Activated CD4-positive, CD25-positive, alpha-beta regulatory T cell treated with anti-CD3 and anti-CD28 coated beads, Interleukin-2, amount 50 U/mL, for 16 hours (primary cell): ENCODE results near the gene THAP5.

Source experiments
- DNase-seq: peaks from one replicate; pipeline ENCODE4 v3.0.0-alpha.2; 2020; ENCODE audit warnings: low read depth, low spot score

The THAP5 gene

DNA sequence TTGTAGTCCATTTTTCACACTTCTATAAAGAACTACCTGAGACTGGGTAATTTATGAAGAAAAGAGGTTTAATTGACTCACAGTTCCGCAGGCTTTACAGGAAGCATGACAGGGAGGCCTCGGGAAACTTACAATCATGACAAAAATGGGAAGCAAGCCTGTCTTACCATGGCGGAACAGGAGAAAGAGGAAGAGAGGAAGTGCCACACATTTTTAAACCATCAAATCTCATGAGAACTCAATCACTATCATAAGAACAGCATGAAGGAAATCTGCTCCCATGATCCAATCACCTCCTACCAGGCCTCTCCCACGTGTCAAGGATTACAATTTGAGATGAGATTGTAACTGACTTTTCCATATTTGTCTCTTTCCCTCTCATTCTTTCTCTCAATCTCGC is 34.2 kb downstream of the THAP5 start:
- no peak for DNase-seq

DNA sequence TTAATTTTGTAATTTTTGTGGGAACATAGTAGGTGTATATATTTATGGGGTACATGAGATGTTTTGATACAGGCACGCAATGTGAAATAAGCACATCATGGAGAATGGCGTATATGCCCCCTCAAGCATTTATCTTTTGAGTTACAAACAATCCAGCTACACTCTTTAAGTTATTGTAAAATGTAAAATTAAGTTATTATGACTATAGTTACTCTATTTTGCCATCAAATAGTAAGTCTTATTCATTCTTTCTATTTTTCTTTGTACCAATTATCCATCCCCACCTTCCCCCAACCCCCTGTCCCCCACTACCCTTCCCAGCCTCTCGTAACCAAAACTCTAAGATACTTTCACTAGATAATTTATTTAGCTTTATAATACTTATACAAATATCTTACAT is 35.8 kb downstream of the THAP5 start:
- no peak for DNase-seq

GRCh38 chr7:108529341-108529740 is 40.2 kb downstream of the THAP5 start:
- DNase-seq = no peak

DNA sequence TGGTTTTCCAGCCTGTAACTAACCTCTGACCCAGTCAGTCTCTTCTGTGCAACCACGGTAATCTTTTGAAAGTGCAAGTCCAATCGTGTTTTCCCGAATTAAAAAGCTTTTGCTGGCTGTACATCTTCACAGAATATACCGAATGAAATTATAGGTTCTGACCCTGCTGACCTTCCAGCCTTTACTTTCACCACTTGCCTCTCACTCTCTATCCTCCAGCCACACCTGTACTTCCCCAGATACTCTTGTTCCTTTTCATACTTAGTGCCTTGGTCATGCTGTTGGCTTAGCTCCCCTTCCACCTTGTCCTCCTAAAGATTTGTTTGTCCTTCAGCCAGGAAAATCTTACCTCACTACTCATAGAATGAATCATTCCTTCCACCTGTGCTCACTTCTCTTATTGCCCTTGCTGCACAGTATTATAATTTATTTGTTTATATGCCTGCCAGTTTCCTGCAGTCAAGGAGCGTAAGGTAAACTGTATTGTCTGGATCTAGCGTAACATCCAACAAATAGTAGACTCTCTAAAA is 41.3 kb downstream of the THAP5 start:
- DNase-seq = no peak

GRCh38 chr7:108526768-108527017 is 42.8 kb downstream of the THAP5 start:
- DNase-seq = no peak

GRCh38 chr7:108525985-108526767 is 43.3 kb downstream of the THAP5 start, which contains the start of gene PNPLA8:
TSS of gene PNPLA8 (minus strand) at chr7:108526135. CDS start at chr7:108515491, 10,644 bp downstream.
- DNase-seq = peak; percentile 100

DNA sequence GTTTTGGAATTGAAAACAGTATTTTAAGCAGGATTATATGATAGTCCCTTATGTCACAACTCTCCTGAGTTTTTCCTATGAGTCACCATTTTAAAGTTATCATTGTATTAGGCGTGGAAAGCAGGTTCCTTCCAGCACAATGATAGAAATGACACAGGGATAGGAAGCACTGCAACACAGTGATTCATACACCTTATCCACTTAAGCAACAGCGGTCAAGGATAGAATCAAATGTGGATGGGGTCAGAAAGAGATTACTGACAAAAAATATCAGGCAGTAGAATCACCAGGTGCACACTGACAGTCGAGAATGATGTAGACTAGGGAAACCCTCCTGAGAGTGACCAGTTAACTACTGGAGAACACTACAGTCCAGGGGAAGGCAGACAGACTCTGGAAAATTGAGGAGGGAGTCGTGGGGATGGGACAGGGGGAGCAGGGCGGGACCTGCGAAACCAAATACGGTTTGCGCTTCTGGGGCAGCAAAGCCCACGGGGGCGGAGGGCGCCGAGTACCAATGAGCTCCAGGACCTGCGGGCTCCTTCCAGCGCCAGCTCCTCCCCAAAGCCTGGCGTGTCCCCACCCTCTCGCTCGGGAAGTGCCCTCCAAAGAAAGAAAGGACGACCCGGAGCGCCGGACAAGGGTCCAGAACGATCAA is 44.0 kb downstream of the THAP5 start:
- DNase-seq = no peak

DNA sequence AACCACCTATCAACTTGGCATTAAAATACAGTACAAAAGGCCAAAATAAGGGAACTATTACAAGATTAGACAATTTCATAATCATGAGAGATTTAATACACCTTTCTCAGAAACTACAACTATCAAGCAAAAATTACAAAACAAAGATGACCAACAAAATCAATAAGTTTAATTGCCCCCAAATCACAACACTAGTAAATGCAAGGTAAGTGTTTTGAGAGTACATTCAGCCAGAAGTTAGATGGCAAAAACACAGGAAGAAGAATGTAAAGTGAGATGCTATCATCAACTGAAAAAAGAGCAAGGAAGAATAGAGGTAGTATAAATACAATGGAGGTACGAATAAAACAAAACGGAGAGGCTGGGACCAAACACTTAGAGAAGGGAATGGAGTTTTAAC is 46.7 kb downstream of the THAP5 start:
- no peak for DNase-seq

GRCh38 chr7:108517951-108518350 is 51.6 kb downstream of the THAP5 start:
- no peak for DNase-seq

GRCh38 chr7:108515630-108516029 is 53.9 kb downstream of the THAP5 start:
- DNase-seq = no peak

GRCh38 chr7:108515013-108515412 is 54.5 kb downstream of the THAP5 start:
- DNase-seq = no peak
